Neural cell (in vitro differentiated cells): Measurements from ENCODE around the gene NECTIN2. TPM values are rescaled to one million over a fixed set of nuclear protein-coding genes. Genes with fewer than 3 reads are reported as not detected.

ENCODE experiments used
- H2AFZ ChIP-seq: fragments of 200-600, 300-800 bp; sonication (generic), shearing (Covaris generic); 2 replicates; pipeline ENCODE4 v1.6.0; 2014; ENCODE audit warnings: low read depth, mild to moderate bottlenecking, antibody characterized with exemption, low read length, moderate library complexity
- H3F3A ChIP-seq: fragments of 200-600 bp; shearing (Covaris generic); 2 replicates; pipeline ENCODE4 v1.6.1; 2016; ENCODE audit warnings: mild to moderate bottlenecking, moderate library complexity, mixed read lengths, antibody characterized with exemption, low read length; ENCODE audit not compliant: insufficient read depth, poor library complexity, severe bottlenecking
- H3K27ac ChIP-seq: fragments of 200-600, 300-800 bp; sonication (generic), shearing (Covaris generic); 2 replicates; pipeline ENCODE4 v1.5.1; 2014; ENCODE audit warnings: mild to moderate bottlenecking, low read length, moderate library complexity
- H3K27me3 ChIP-seq: fragments of 300-800, 200-600 bp; sonication (generic), shearing (Covaris generic); 2 replicates; pipeline ENCODE4 v1.6.0; 2014; ENCODE audit warnings: mild to moderate bottlenecking, low read depth, low read length, moderate library complexity; ENCODE audit not compliant: insufficient read depth
- H3K36me3 ChIP-seq: fragments of 300-800, 200-600 bp; sonication (generic), shearing (Covaris generic); 2 replicates; pipeline ENCODE4 v1.5.1; 2014; ENCODE audit warnings: mild to moderate bottlenecking, antibody characterized with exemption, low read length, moderate library complexity; ENCODE audit not compliant: insufficient read depth
- H3K4me2 ChIP-seq: fragments of 300-800, 200-600 bp; sonication (generic), shearing (Covaris generic); 2 replicates; pipeline ENCODE4 v1.6.0; 2014; ENCODE audit warnings: mild to moderate bottlenecking, low read length
- H3K4me3 ChIP-seq: fragments of 300-800, 200-600 bp; sonication (generic), shearing (Covaris generic); 2 replicates; pipeline ENCODE4 v1.5.1; 2014; ENCODE audit warnings: mild to moderate bottlenecking, low read length, moderate library complexity
- H3K79me2 ChIP-seq: fragments of 200-600 bp; shearing (Covaris generic); replicated peaks from 2 replicates; pipeline ENCODE4 v1.6.0; 2014; ENCODE audit warnings: mild to moderate bottlenecking, low read length, moderate library complexity; ENCODE audit not compliant: insufficient read depth
- H3K9ac ChIP-seq: fragments of 300-800, 200-600 bp; sonication (generic), shearing (Covaris generic); 2 replicates; pipeline ENCODE4 v1.6.1; 2016; ENCODE audit warnings: mild to moderate bottlenecking, low read length, mixed read lengths
- H3K9me2 ChIP-seq: fragments of 200-600 bp; shearing (Covaris generic); 2 replicates; pipeline ENCODE4 v1.6.1; 2016; ENCODE audit warnings: mild to moderate bottlenecking, low read length, mixed read lengths; ENCODE audit not compliant: insufficient read depth
- H3K9me3 ChIP-seq: fragments of 200-600, 300-800 bp; sonication (generic), shearing (Covaris generic); 2 replicates; pipeline ENCODE4 v1.6.1; 2016; ENCODE audit warnings: mild to moderate bottlenecking, mixed run types, low read length, moderate library complexity, mixed read lengths
- H4K20me1 ChIP-seq: fragments of 200-600 bp; shearing (Covaris generic); 2 replicates; pipeline ENCODE4 v1.6.1; 2016; ENCODE audit warnings: mild to moderate bottlenecking, mixed run types; ENCODE audit not compliant: insufficient read depth
- CTCF ChIP-seq: fragments of 450-650 bp; IDR thresholded peaks from 2 replicates; pipeline ENCODE4 v1.5.1; 2014; ENCODE audit warnings: antibody characterized with exemption, mild to moderate bottlenecking, moderate library complexity; ENCODE audit not compliant: poor library complexity, severe bottlenecking
- EP300 ChIP-seq: fragments of 450-650 bp; conservative IDR thresholded peaks from 2 replicates; pipeline ENCODE4 v1.6.1; 2014; ENCODE audit warnings: antibody characterized with exemption, mild to moderate bottlenecking, moderate library complexity; ENCODE audit not compliant: poor library complexity, severe bottlenecking
- EZH2 ChIP-seq: fragments of 200-600, 300-800 bp; shearing (Covaris generic), sonication (generic); IDR thresholded peaks from 2 replicates; pipeline ENCODE4 v1.6.1; 2014; ENCODE audit warnings: antibody characterized with exemption, low read length, borderline replicate concordance, mild to moderate bottlenecking; ENCODE audit not compliant: insufficient read depth, poor library complexity, severe bottlenecking
- MXI1 ChIP-seq: fragments of 450-650 bp; conservative IDR thresholded peaks from 2 replicates; pipeline ENCODE4 v1.6.1; 2014; ENCODE audit warnings: antibody characterized with exemption, mild to moderate bottlenecking; ENCODE audit not compliant: poor library complexity, severe bottlenecking
- POLR2AphosphoS5 ChIP-seq: IDR thresholded peaks from 2 replicates; pipeline ENCODE4 v1.6.1; 2012
- RAD21 ChIP-seq: fragments of 450-650 bp; conservative IDR thresholded peaks from 2 replicates; pipeline ENCODE4 v1.6.1; 2014; ENCODE audit warnings: antibody characterized with exemption, mild to moderate bottlenecking, moderate library complexity
- REST ChIP-seq: IDR thresholded peaks from 2 replicates; pipeline ENCODE4 v1.6.1; 2012; ENCODE audit warnings: borderline replicate concordance
- SMC3 ChIP-seq: fragments of 450-650 bp; conservative IDR thresholded peaks from 2 replicates; pipeline ENCODE4 v1.6.1; 2014; ENCODE audit warnings: antibody characterized with exemption, mild to moderate bottlenecking, moderate library complexity; ENCODE audit not compliant: poor library complexity
- TAF1 ChIP-seq: IDR thresholded peaks from 2 replicates; pipeline ENCODE4 v1.6.1; 2012; ENCODE audit warnings: low read depth
- polyA plus RNA-seq: library from polyadenylated mRNA; depleted of rRNA; stranded (reverse); fragments of >200 nt; gene quantifications from 2 replicates; pipeline ENCODE4 v1.2.3, GENCODE V29; 2014

The NECTIN2 gene
- polyA plus RNA-seq, 1 donor from 2014 or later = 33.2 TPM

GRCh38 chr19:44818466-44819031, 27.5 kb upstream of the NECTIN2 start:
- Histone ChIP-seq H3K9me2 (no peaks in the 10 kb centered on the region), H4K20me1 (no peaks in the 10 kb centered on the region), H3F3A (no peaks in the 10 kb centered on the region), H2AFZ (no peak overlapping the region), H3K4me3 (no peak overlapping the region), H3K4me2 (no peak overlapping the region), H3K36me3 (no peaks in the 10 kb centered on the region), H3K9me3 (no peaks in the 10 kb centered on the region), H3K9ac (no peak overlapping the region), H3K79me2 (no peaks in the 10 kb centered on the region), H3K27ac (no peak overlapping the region), H3K27me3 (no peaks in the 10 kb centered on the region)
- TF ChIP-seq CTCF = no peak
- TF ChIP-seq POLR2AphosphoS5 = no peak
- no peak for TF ChIP-seq SMC3
- no peak for TF ChIP-seq TAF1
- no peak for TF ChIP-seq REST
- TF ChIP-seq EZH2 = no peak
- no peak for TF ChIP-seq RAD21
- TF ChIP-seq MXI1 = no peak

- no peak overlapping the region for H3K4me3 ChIP-seq
- TF ChIP-seq CTCF = no peak
- TF ChIP-seq SMC3 = no peak
- no peak for TF ChIP-seq RAD21
- no peak for TF ChIP-seq TAF1
- TF ChIP-seq EZH2 = no peak
- no peak for TF ChIP-seq MXI1
- no peak for TF ChIP-seq REST
- TF ChIP-seq EP300 = no peak
- no peak for TF ChIP-seq POLR2AphosphoS5
- no peaks in the 10 kb centered on the region for H3K36me3 ChIP-seq
- H3K4me2 ChIP-seq = no peak overlapping the region
- H3K27me3 ChIP-seq = no peaks in the 10 kb centered on the region
- H2AFZ ChIP-seq = no peak overlapping the region
- no peaks in the 10 kb centered on the region for H3K9me3 ChIP-seq
- no peak overlapping the region for H3K27ac ChIP-seq
- no peaks in the 10 kb centered on the region for H3F3A ChIP-seq
- H3K9me2 ChIP-seq = no peaks in the 10 kb centered on the region
- no peaks in the 10 kb centered on the region for H4K20me1 ChIP-seq
- H3K79me2 ChIP-seq = no peaks in the 10 kb centered on the region
- H3K9ac ChIP-seq = no peak overlapping the region
Measured at GRCh38 chr19:44819246-44819832, 26.8 kb upstream of the NECTIN2 start.
